ENCODE data around the gene MSRB3. TPM values are rescaled to one million over a fixed set of nuclear protein-coding genes. Genes with fewer than 3 reads are reported as not detected.

The MSRB3 gene
- total RNA-seq, 4 donors from 2014 or later, result 21.7 to 56.9 (median 26.4) TPM

DNA sequence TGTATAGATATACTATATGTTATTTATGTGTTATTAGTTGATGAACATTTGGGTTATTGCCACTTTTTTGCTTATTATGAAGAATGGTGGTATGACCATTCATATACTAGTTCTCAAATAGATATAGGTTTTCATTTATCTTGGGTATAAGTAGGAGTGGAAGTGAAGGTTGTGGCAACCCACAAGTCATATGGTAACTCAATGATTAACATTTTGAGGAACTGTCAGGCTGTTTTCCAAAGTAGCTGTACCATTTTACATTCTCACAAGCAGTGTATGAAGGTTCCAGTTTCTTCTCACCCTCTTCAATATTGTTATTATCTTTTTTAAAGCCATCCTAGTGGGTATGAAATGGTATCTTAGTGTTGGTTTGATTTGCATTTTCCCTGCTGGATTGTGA is 19.0 kb upstream of the MSRB3 start:
- Histone ChIP-seq H3K27me3 (no peaks in the 10 kb centered on the region), H3K27ac (no peak overlapping the region), H3K36me3 (no peaks in the 10 kb centered on the region), H3K4me1 (no peaks in the 10 kb centered on the region), H3K4me3 (no peak overlapping the region), H3K9me3 (no peaks in the 10 kb centered on the region)
- no peak for DNase-seq
- in situ Hi-C loops (cut with MboI; ENCODE audit: low pct_ligation_motif_present in 1 of 4, low pct_unique_long_range_greater_than_20kb in 1 of 4, low sequenced_read_pairs in 3 of 4) (no loop called here), intact Hi-C loops (cut with DNase I; ENCODE audit: low total_unique reads) (no loop called here)
- TF ChIP-seq POLR2A (IDR thresholded peaks at IDR 0.05) (no peak), POLR2AphosphoS5 (IDR thresholded peaks at IDR 0.05) (no peak), EP300 (IDR thresholded peaks at IDR 0.05; ENCODE audit: low read depth) (no peak)
- TF ChIP-seq, protein P1, sequence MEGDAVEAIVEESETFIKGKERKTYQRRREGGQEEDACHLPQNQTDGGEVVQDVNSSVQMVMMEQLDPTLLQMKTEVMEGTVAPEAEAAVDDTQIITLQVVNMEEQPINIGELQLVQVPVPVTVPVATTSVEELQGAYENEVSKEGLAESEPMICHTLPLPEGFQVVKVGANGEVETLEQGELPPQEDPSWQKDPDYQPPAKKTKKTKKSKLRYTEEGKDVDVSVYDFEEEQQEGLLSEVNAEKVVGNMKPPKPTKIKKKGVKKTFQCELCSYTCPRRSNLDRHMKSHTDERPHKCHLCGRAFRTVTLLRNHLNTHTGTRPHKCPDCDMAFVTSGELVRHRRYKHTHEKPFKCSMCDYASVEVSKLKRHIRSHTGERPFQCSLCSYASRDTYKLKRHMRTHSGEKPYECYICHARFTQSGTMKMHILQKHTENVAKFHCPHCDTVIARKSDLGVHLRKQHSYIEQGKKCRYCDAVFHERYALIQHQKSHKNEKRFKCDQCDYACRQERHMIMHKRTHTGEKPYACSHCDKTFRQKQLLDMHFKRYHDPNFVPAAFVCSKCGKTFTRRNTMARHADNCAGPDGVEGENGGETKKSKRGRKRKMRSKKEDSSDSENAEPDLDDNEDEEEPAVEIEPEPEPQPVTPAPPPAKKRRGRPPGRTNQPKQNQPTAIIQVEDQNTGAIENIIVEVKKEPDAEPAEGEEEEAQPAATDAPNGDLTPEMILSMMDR (IDR thresholded peaks at IDR 0.05), result no peak

DNA sequence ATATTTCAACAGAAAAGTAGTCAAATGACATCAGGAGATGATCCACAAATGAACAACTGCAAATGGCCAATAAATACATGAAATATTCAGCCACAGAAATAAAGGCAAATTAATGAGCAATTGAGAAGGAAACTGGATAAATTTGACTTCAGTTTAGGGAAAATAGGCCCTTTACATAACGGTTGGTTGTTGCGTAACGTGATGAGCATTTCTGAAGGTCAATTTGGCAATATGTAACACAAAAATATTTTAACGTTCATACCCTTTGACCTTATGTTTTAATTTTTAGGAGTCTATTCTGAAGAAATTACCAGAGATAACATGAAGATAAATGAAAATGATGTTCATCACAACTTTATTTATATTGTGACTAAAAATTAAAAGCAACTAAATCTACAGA is 14.7 kb upstream of the MSRB3 start:
- Histone ChIP-seq H3K36me3 (no peaks in the 10 kb centered on the region), H3K27ac (no peak overlapping the region), H3K27me3 (no peaks in the 10 kb centered on the region), H3K9me3 (no peaks in the 10 kb centered on the region), H3K4me1 (no peaks in the 10 kb centered on the region), H3K4me3 (no peak overlapping the region)
- in situ Hi-C loops (cut with MboI; ENCODE audit: low pct_ligation_motif_present in 1 of 4, low pct_unique_long_range_greater_than_20kb in 1 of 4, low sequenced_read_pairs in 3 of 4) (no loop called here), intact Hi-C loops (cut with DNase I; ENCODE audit: low total_unique reads) (no loop called here)
- no peak for DNase-seq
- 83 to 95% methylated on average over 4 of the region's 4 CpGs for WGBS, 2 donors (ENCODE audit: low coverage in 1 of 2)
- no peak for TF ChIP-seq EP300 (IDR thresholded peaks at IDR 0.05; ENCODE audit: low read depth)
- TF ChIP-seq POLR2AphosphoS5 (IDR thresholded peaks at IDR 0.05), result no peak
- TF ChIP-seq, protein P1 (IDR thresholded peaks at IDR 0.05), result no peak
- no peak for TF ChIP-seq POLR2A (IDR thresholded peaks at IDR 0.05)

DNA sequence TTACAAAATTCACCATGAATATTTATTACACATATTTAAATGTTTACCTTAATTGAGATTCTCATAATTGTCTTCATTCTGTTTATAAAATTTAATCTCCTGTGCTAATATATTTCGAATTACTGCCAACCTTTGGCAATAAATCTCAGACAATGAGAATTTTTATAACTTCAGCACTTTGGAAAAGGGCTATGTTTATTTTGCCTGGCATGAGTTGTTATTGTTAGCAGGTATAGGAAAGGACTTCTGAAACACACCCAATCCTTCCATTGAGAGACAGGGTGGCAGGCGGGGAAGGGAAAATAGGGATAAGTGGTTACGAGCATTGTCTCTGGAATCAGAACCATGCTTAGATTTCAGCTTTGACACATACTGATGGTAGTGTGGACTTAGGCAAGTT is 12.1 kb upstream of the MSRB3 start:
- in situ Hi-C loops (cut with MboI; ENCODE audit: low pct_ligation_motif_present in 1 of 4, low pct_unique_long_range_greater_than_20kb in 1 of 4, low sequenced_read_pairs in 3 of 4), result no loop called here
- Histone ChIP-seq H3K4me1 (no peaks in the 10 kb centered on the region), H3K27me3 (no peaks in the 10 kb centered on the region), H3K9me3 (no peaks in the 10 kb centered on the region), H3K4me3 (no peak overlapping the region), H3K36me3 (no peaks in the 10 kb centered on the region), H3K27ac (no peak overlapping the region)
- intact Hi-C loops (cut with DNase I; ENCODE audit: low total_unique reads), result no loop called here
- DNase-seq, result no peak
- TF ChIP-seq EP300 (IDR thresholded peaks at IDR 0.05; ENCODE audit: low read depth), result no peak
- TF ChIP-seq POLR2AphosphoS5 (IDR thresholded peaks at IDR 0.05), result no peak
- no peak for TF ChIP-seq POLR2A (IDR thresholded peaks at IDR 0.05)
- TF ChIP-seq, protein P1 (IDR thresholded peaks at IDR 0.05), result no peak
- WGBS, 2 donors (ENCODE audit: low coverage in 1 of 2), result 52 to 66% methylated on average over 3 of the region's 3 CpGs

DNA sequence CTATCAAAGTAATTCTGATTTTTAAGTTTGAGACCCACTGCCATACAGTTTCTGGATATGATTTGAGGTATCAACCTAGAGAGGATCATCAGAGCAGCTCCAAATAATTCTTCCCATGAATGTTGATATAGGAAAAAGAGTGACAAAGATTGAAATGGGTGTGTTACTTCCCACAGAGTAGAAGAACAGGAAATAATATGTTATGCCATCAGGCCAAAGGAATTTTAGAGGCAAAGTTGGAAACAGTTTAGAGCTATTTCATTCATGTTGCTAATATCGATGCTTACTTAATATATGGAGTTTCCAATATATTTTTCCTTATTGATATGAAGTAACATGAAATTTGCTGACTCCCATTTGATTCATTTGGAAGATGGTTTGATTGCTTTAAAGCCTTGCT is 8.9 kb upstream of the MSRB3 start:
- Histone ChIP-seq H3K27me3 (no peaks in the 10 kb centered on the region), H3K9me3 (no peaks in the 10 kb centered on the region), H3K27ac (no peak overlapping the region), H3K4me1 (no peaks in the 10 kb centered on the region), H3K36me3 (no peaks in the 10 kb centered on the region), H3K4me3 (no peak overlapping the region)
- no peak for DNase-seq
- in situ Hi-C loops (cut with MboI; ENCODE audit: low pct_ligation_motif_present in 1 of 4, low pct_unique_long_range_greater_than_20kb in 1 of 4, low sequenced_read_pairs in 3 of 4) (no loop called here), intact Hi-C loops (cut with DNase I; ENCODE audit: low total_unique reads) (no loop called here)
- WGBS, 2 donors (ENCODE audit: low coverage in 1 of 2), result 89 to 93% methylated on average over 1 of the region's 1 CpG
- TF ChIP-seq POLR2AphosphoS5 (IDR thresholded peaks at IDR 0.05), result no peak
- no peak for TF ChIP-seq POLR2A (IDR thresholded peaks at IDR 0.05)
- TF ChIP-seq EP300 (IDR thresholded peaks at IDR 0.05; ENCODE audit: low read depth), result no peak
- TF ChIP-seq, protein P1 (IDR thresholded peaks at IDR 0.05), result no peak
